Muscle of leg (tissue), 11 donors: ENCODE data around the gene PPP1R12B. TPM values are rescaled to one million over a fixed set of nuclear protein-coding genes. Genes with fewer than 3 reads are reported as not detected.
A peak's percentile ranks its signal among the peaks of the same experiment; 100 is the strongest.
"Not testable (repeated sequence)": the region's sequence is repeated elsewhere in the genome, so short reads cannot be mapped to it uniquely, and the experiment has no call there.

ENCODE experiments used
- DNase-seq: peaks from one replicate; pipeline ENCODE4 v3.0.0; 2013
- H3K27ac ChIP-seq: one replicate; pipeline ENCODE4 v1.5.1; 2013; ENCODE audit warnings: mild to moderate bottlenecking, low read length, control low read depth
- H3K27me3 ChIP-seq: one replicate; pipeline ENCODE4 v1.6.1; 2013; ENCODE audit warnings: low read length; ENCODE audit not compliant: control insufficient read depth, insufficient read depth
- H3K36me3 ChIP-seq: one replicate; pipeline ENCODE4 v1.6.1; 2013; ENCODE audit warnings: low read length; ENCODE audit not compliant: control insufficient read depth, insufficient read depth
- H3K4me1 ChIP-seq: one replicate; pipeline ENCODE4 v1.6.1; 2013; ENCODE audit warnings: low read length; ENCODE audit not compliant: control insufficient read depth, insufficient read depth
- H3K4me3 ChIP-seq: one replicate; pipeline ENCODE4 v1.5.1; 2013; ENCODE audit warnings: low read length, control low read depth
- H3K9me3 ChIP-seq: replicated peaks from 2 replicates; pipeline ENCODE4 v1.6.1; 2013; ENCODE audit warnings: low read depth, low read length; ENCODE audit not compliant: control insufficient read depth
- WGBS: methylation state at CpG from one replicate; pipeline ENCODE4 v1.1.5; 2013; ENCODE audit warnings: missing lambda C conversion rate; ENCODE audit not compliant: insufficient coverage; 5-methylcytosine and 5-hydroxymethylcytosine counted together
- polyA plus RNA-seq, 8 donors: library from polyadenylated mRNA; unstranded; fragments of 120-200 nt; gene quantifications; one replicate each; pipeline versions ENCODE4 v1.2.1 to v1.2.3, GENCODE V29; 2013; ENCODE audit warnings: inconsistent platforms in 1 of 8, low replicate concordance in 1 of 8; ENCODE audit not compliant: insufficient read length in 8 of 8, insufficient read depth in 1 of 8
- total RNA-seq: library from RNA; stranded (reverse); fragments of 120-200 nt; gene quantifications from one replicate; pipeline ENCODE4 v1.2.4, GENCODE V29; 2013

The PPP1R12B gene
- total and polyA plus RNA-seq, 9 donors: 49.8 to 81.8 (median 71.6) TPM

DNA sequence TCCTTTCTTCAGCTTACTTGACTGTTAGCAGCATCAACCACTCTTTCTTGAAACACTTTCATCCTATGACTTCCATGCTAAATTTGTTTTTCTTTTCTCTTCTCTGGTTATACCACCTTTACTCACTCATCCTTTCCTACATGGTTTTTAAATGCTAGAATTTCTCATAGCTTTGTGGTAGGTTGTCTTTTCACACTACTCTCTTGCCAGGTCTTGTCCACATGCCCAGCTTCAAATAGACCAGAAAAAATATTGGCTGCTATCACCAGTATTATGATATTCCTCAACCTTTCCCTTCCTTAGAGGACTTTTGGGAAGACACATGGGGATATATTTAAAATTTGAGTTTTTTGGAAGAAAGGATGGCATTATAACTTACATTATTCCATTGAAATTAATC is 48.8 kb downstream of the PPP1R12B start:
- peak; percentile 7 for DNase-seq
- Histone ChIP-seq H3K36me3 (no peaks in the 10 kb centered on the region), H3K4me1 (no peaks in the 10 kb centered on the region), H3K4me3 (no peak overlapping the region), H3K27me3 (no peaks in the 10 kb centered on the region), H3K9me3 (no peaks in the 10 kb centered on the region), H3K27ac (no peak overlapping the region)

GRCh38 chr1:202398439-202398838 is 49.9 kb downstream of the PPP1R12B start:
- not testable (repeated sequence) for H3K4me3 ChIP-seq, H3K27ac ChIP-seq, H3K36me3 ChIP-seq, H3K9me3 ChIP-seq, H3K27me3 ChIP-seq, H3K4me1 ChIP-seq
- peak; percentile 5 for DNase-seq
- no CpG with 5 or more reads among the region's 1 CpG for WGBS

- not testable (repeated sequence) for H3K4me1 ChIP-seq, H3K9me3 ChIP-seq, H3K36me3 ChIP-seq, DNase-seq, H3K27ac ChIP-seq, H3K27me3 ChIP-seq, H3K4me3 ChIP-seq
- WGBS: no CpG with 5 or more reads among the region's 1 CpG
Measured at GRCh38 chr1:202401771-202402170, 53.3 kb downstream of the PPP1R12B start.

GRCh38 chr1:202403381-202403780 is 54.9 kb downstream of the PPP1R12B start:
- peak overlapping the region; percentile 52 for H3K27ac ChIP-seq
- no CpG with 5 or more reads among the region's 2 CpGs for WGBS
- not testable (repeated sequence) for H3K4me1 ChIP-seq, H3K9me3 ChIP-seq, H3K4me3 ChIP-seq, H3K27me3 ChIP-seq, H3K36me3 ChIP-seq
- peak; percentile 65 for DNase-seq

GRCh38 chr1:202405928-202406327 is 57.4 kb downstream of the PPP1R12B start:
- no CpG with 5 or more reads among the region's 1 CpG for WGBS
- H3K27ac ChIP-seq: peak overlapping the region; percentile 38
- no peaks in the 10 kb centered on the region for H3K27me3 ChIP-seq
- H3K4me3 ChIP-seq: no peak overlapping the region
- peaks cover 9% of the 10 kb centered on the region for H3K4me1 ChIP-seq
- DNase-seq: no peak
- no peaks in the 10 kb centered on the region for H3K9me3 ChIP-seq
- H3K36me3 ChIP-seq: no peaks in the 10 kb centered on the region

GRCh38 chr1:202406896-202407295 is 58.4 kb downstream of the PPP1R12B start:
- not testable (repeated sequence) for H3K36me3 ChIP-seq, H3K9me3 ChIP-seq, H3K4me1 ChIP-seq, H3K4me3 ChIP-seq, H3K27me3 ChIP-seq, DNase-seq
- peak overlapping the region; percentile 76 for H3K27ac ChIP-seq
- WGBS: no CpG with 5 or more reads among the region's 2 CpGs

GRCh38 chr1:202407378-202407777 is 58.9 kb downstream of the PPP1R12B start:
- H3K4me1 ChIP-seq, H3K36me3 ChIP-seq, H3K4me3 ChIP-seq, H3K27me3 ChIP-seq, H3K9me3 ChIP-seq: not testable (repeated sequence)
- H3K27ac ChIP-seq: peak overlapping the region; percentile 76
- DNase-seq: peak; percentile 71
- WGBS: no CpG with 5 or more reads among the region's 2 CpGs

DNA sequence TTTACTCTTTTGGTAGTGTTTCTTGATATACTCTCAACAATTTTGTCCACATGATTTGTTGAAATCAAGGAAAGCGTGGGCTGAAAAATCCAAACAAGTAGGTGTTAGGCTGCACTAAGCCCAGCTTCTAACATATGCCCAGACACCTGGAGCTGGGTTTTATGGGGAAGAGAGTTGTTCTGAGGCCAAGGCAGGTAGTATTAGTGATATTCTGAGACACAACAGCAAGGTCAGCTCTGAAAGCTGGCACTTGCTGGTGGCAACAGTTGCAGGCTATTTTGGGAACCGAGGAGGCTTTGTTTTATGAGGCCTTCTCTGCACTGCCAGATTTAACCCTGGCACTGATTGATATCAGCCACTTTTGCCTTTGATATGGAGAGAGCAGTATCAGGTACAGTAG is 61.8 kb downstream of the PPP1R12B start:
- WGBS: no CpG with 5 or more reads among the region's 2 CpGs
- DNase-seq: peak; percentile 50
- not testable (repeated sequence) for H3K4me3 ChIP-seq, H3K9me3 ChIP-seq, H3K27me3 ChIP-seq, H3K36me3 ChIP-seq, H3K4me1 ChIP-seq
- peak overlapping the region; percentile 85 for H3K27ac ChIP-seq

DNA sequence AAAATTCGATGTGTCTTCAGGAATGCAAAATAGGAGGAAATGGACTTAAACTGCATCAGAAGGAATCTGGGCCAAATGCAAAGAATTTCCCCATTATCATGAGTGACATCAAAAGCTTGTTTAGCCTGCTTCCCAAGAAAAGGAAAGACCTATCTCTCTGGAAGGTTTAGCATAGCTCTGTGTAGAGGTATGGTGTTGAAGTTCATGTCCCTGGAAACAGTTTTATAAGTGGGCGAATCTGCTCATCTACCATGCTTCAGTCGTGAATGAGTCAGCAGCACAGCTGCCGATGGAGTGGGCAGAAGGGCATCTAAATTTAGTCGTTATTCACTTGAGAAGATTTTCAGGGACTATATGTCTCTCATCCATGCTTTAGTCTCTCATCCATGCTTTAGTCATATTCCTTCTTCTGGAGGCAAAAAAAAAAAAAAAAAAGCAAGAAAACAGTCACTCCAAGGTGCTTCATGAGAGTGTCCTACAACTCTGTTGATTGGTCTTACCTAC is 62.4 kb downstream of the PPP1R12B start:
- not testable (repeated sequence) for H3K4me1 ChIP-seq, H3K36me3 ChIP-seq, H3K27me3 ChIP-seq, H3K4me3 ChIP-seq, H3K9me3 ChIP-seq
- WGBS: no CpG with 5 or more reads among the region's 5 CpGs
- DNase-seq: peak; percentile 29
- H3K27ac ChIP-seq: peak overlapping the region; percentile 85

- peaks cover 5% of the 10 kb centered on the region for H3K4me1 ChIP-seq
- H3K4me3 ChIP-seq: no peak overlapping the region
- peak overlapping the region; percentile 62 for H3K27ac ChIP-seq
Measured at GRCh38 chr1:202411422-202411821, 62.9 kb downstream of the PPP1R12B start.

GRCh38 chr1:202412421-202412820 is 63.9 kb downstream of the PPP1R12B start:
- not testable (repeated sequence) for DNase-seq, H3K4me1 ChIP-seq
- H3K27ac ChIP-seq: peak overlapping the region; percentile 62

More at GRCh38 chr1:202411422-202411821, 62.9 kb downstream of the PPP1R12B start:
- DNase-seq: no peak
- Histone ChIP-seq H3K9me3 (no peaks in the 10 kb centered on the region), H3K27me3 (no peaks in the 10 kb centered on the region), H3K36me3 (no peaks in the 10 kb centered on the region)

More at GRCh38 chr1:202412421-202412820, 63.9 kb downstream of the PPP1R12B start:
- not testable (repeated sequence) for H3K4me3 ChIP-seq, H3K36me3 ChIP-seq, H3K9me3 ChIP-seq, H3K27me3 ChIP-seq
- WGBS: 58% methylated on average over 1 of the region's 3 CpGs
